ENCODE data around the gene ADCY2.

DNA sequence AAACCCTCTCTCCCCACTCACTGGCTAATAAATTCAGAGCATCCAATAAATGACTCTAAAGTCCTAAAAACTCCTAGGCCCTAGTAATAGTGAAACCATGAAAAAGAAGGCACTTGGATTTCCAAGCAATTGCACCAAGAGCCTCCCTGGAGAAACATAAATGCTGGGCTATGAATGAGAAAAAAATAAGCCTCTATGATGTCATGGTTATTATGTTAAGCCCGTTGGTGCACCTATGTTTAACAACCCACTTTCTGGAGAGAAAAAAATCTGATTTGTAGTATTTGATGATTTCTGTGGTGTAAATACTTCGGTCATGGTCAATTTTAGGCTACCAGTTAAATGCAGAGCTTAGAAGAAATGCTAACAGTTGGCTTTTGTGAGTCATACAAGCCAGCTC lies 446.6 kb downstream of the ADCY2 start:
- TF ChIP-seq, protein P1, sequence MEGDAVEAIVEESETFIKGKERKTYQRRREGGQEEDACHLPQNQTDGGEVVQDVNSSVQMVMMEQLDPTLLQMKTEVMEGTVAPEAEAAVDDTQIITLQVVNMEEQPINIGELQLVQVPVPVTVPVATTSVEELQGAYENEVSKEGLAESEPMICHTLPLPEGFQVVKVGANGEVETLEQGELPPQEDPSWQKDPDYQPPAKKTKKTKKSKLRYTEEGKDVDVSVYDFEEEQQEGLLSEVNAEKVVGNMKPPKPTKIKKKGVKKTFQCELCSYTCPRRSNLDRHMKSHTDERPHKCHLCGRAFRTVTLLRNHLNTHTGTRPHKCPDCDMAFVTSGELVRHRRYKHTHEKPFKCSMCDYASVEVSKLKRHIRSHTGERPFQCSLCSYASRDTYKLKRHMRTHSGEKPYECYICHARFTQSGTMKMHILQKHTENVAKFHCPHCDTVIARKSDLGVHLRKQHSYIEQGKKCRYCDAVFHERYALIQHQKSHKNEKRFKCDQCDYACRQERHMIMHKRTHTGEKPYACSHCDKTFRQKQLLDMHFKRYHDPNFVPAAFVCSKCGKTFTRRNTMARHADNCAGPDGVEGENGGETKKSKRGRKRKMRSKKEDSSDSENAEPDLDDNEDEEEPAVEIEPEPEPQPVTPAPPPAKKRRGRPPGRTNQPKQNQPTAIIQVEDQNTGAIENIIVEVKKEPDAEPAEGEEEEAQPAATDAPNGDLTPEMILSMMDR (IDR thresholded peaks at IDR 0.05): no peak
- TF ChIP-seq POLR2A (IDR thresholded peaks at IDR 0.05) (no peak), POLR2AphosphoS5 (IDR thresholded peaks at IDR 0.05; ENCODE audit: insufficient read depth in 1 of 2, low read depth in 1 of 2) (no peak)
